ENCODE measurements around the gene ZNF132.

DNA sequence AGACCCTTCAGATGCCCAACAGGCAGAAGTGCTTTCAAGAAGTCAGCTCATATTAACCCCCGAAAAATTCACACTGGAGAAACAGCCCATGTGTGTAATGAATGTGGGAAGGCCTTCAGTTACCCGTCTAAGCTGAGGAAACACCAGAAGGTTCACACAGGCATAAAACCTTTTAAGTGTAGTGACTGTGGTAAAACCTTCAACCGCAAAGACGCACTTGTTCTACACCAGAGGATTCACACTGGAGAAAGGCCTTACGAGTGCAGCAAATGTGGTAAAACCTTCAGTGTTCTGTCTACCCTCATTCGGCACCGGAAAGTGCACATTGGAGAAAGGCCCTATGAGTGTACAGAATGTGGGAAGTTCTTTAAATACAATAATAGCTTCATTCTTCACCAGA is 22.9 kb downstream of the ZNF132 start:
- TF ChIP-seq, protein P1, sequence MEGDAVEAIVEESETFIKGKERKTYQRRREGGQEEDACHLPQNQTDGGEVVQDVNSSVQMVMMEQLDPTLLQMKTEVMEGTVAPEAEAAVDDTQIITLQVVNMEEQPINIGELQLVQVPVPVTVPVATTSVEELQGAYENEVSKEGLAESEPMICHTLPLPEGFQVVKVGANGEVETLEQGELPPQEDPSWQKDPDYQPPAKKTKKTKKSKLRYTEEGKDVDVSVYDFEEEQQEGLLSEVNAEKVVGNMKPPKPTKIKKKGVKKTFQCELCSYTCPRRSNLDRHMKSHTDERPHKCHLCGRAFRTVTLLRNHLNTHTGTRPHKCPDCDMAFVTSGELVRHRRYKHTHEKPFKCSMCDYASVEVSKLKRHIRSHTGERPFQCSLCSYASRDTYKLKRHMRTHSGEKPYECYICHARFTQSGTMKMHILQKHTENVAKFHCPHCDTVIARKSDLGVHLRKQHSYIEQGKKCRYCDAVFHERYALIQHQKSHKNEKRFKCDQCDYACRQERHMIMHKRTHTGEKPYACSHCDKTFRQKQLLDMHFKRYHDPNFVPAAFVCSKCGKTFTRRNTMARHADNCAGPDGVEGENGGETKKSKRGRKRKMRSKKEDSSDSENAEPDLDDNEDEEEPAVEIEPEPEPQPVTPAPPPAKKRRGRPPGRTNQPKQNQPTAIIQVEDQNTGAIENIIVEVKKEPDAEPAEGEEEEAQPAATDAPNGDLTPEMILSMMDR (conservative IDR thresholded peaks at IDR 0.05 in 1 of 2, IDR thresholded peaks at IDR 0.05 in 1 of 2; ENCODE audit: extremely low read depth in 1 of 2, insufficient read depth in 1 of 2, low read depth in 1 of 2, low read length in 2 of 2), result no peak
- TF ChIP-seq EZH2 (IDR thresholded peaks at IDR 0.05; ENCODE audit: borderline replicate concordance, low read length), result no peak

All from mammary epithelial cell (primary cell).